ENCODE measurements around the gene AGPAT1. TPM values are rescaled to one million over a fixed set of nuclear protein-coding genes. Genes with fewer than 3 reads are reported as not detected.

AGPAT1 gene
- polyA plus RNA-seq, 1 of the 3 experiments (the other 2 are of a cell fraction): 118 TPM

DNA sequence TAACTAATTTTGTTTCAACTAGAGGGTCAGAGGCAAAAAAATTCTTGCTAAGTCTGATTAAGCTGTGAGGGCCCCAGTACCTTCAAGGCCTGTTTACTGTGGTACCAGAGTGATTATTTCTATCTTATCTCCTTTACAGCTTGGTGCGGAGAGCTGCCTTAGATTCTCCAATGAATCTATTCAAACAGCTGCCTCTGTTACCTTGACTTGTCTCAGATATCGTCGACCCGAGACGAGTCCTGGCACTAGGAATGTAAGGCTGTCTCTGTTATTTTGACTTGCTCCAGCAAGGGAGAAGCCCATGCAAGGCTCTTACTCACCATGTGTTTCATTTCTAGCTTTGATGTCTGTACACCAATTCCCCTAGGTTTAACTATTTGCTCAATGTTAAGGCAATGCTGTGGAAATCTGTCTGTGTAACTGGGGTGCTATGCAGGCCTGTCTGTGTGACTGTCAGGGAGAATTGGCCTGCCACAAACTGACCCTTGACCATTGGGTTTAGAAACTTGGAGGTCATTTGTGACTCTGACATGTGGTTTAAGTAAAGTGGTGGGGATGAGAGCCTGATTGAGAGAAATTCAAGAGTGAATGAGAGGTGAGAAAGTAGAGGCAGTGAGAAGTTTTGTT lies 35.4 kb downstream of the AGPAT1 start:
- Histone ChIP-seq H3K27ac (ENCODE audit: low read depth in 2 of 2, low read length in 1 of 2) (no peak overlapping the region), H3K4me1 (ENCODE audit: control insufficient read depth in 1 of 2, insufficient read depth in 2 of 2, low read depth in 1 of 2, low read length in 1 of 2) (no peaks in the 10 kb centered on the region), H3K4me3 (ENCODE audit: low read depth in 2 of 2, low read length in 1 of 2) (no peak overlapping the region), H3K9ac (no peak overlapping the region), H3K9me3 (no peaks in the 10 kb centered on the region), H3K4me2 (no peak overlapping the region), H4K20me1 (ENCODE audit: insufficient read depth) (no peaks in the 10 kb centered on the region), H3F3A (replicated peaks; ENCODE audit: insufficient read depth) (no peaks in the 10 kb centered on the region), H3K36me3 (replicated peaks in 1 of 2; ENCODE audit: control insufficient read depth in 1 of 2, insufficient read depth in 2 of 2, low read length in 1 of 2) (no peaks in the 10 kb centered on the region), H3K27me3 (ENCODE audit: insufficient read depth) (no peaks in the 10 kb centered on the region), H2AFZ (ENCODE audit: low read depth) (no peak overlapping the region), H3K79me2 (ENCODE audit: insufficient read depth) (no peaks in the 10 kb centered on the region), H3K9me2 (no peaks in the 10 kb centered on the region)
- WGBS (ENCODE audit: low lambda C conversion rate): 51% methylated on average over 5 of the region's 5 CpGs
- no peak for DNase-seq
- TF ChIP-seq MXI1 (IDR thresholded peaks at IDR 0.05; ENCODE audit: low read depth, low read length) (no peak), FOSL2 (IDR thresholded peaks at IDR 0.05; ENCODE audit: borderline replicate concordance, low read depth) (no peak), MEF2A (IDR thresholded peaks at IDR 0.05; ENCODE audit: borderline replicate concordance, low read depth) (no peak), SMC3 (IDR thresholded peaks at IDR 0.05; ENCODE audit: low read depth, low read length) (no peak), EZH2phosphoT487 (IDR thresholded peaks at IDR 0.05; ENCODE audit: borderline replicate concordance, low read depth) (no peak), EP300 (IDR thresholded peaks at IDR 0.05; ENCODE audit: borderline replicate concordance in 1 of 2, low read depth in 1 of 2, low read length in 1 of 2) (no peak), FOXM1 (IDR thresholded peaks at IDR 0.05; ENCODE audit: low read depth) (no peak), FOXJ3 (CRISPR knock-in tag; IDR thresholded peaks at IDR 0.05) (no peak), TCF12 (IDR thresholded peaks at IDR 0.05) (no peak), NFIC (IDR thresholded peaks at IDR 0.05; ENCODE audit: borderline replicate concordance) (no peak), POLR2AphosphoS5 (IDR thresholded peaks at IDR 0.05; ENCODE audit: low read depth, low read length) (no peak), GATA2 (CRISPR knock-in tag; IDR thresholded peaks at IDR 0.05) (no peak), RAD21 (IDR thresholded peaks at IDR 0.05; ENCODE audit: low read length) (no peak), RCOR1 (IDR thresholded peaks at IDR 0.05; ENCODE audit: low read length) (no peak), GABPA (IDR thresholded peaks at IDR 0.05; ENCODE audit: low read depth) (no peak), ELF1 (IDR thresholded peaks at IDR 0.05) (no peak)
- TF ChIP-seq, protein P1, sequence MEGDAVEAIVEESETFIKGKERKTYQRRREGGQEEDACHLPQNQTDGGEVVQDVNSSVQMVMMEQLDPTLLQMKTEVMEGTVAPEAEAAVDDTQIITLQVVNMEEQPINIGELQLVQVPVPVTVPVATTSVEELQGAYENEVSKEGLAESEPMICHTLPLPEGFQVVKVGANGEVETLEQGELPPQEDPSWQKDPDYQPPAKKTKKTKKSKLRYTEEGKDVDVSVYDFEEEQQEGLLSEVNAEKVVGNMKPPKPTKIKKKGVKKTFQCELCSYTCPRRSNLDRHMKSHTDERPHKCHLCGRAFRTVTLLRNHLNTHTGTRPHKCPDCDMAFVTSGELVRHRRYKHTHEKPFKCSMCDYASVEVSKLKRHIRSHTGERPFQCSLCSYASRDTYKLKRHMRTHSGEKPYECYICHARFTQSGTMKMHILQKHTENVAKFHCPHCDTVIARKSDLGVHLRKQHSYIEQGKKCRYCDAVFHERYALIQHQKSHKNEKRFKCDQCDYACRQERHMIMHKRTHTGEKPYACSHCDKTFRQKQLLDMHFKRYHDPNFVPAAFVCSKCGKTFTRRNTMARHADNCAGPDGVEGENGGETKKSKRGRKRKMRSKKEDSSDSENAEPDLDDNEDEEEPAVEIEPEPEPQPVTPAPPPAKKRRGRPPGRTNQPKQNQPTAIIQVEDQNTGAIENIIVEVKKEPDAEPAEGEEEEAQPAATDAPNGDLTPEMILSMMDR (IDR thresholded peaks at IDR 0.05): no peak
- TF ChIP-seq, protein P2, sequence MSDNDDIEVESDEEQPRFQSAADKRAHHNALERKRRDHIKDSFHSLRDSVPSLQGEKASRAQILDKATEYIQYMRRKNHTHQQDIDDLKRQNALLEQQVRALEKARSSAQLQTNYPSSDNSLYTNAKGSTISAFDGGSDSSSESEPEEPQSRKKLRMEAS (IDR thresholded peaks at IDR 0.05; ENCODE audit: low read depth): no peak
- TF ChIP-seq, protein P3, sequence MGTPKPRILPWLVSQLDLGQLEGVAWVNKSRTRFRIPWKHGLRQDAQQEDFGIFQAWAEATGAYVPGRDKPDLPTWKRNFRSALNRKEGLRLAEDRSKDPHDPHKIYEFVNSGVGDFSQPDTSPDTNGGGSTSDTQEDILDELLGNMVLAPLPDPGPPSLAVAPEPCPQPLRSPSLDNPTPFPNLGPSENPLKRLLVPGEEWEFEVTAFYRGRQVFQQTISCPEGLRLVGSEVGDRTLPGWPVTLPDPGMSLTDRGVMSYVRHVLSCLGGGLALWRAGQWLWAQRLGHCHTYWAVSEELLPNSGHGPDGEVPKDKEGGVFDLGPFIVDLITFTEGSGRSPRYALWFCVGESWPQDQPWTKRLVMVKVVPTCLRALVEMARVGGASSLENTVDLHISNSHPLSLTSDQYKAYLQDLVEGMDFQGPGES (IDR thresholded peaks at IDR 0.05; ENCODE audit: low read depth, low read length): no peak
- TF ChIP-seq, protein P4, sequence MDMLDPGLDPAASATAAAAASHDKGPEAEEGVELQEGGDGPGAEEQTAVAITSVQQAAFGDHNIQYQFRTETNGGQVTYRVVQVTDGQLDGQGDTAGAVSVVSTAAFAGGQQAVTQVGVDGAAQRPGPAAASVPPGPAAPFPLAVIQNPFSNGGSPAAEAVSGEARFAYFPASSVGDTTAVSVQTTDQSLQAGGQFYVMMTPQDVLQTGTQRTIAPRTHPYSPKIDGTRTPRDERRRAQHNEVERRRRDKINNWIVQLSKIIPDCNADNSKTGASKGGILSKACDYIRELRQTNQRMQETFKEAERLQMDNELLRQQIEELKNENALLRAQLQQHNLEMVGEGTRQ (IDR thresholded peaks at IDR 0.05; ENCODE audit: borderline replicate concordance, low read depth, low read length): no peak
- ChIA-PET CTCF (no interaction called here), POLR2A (no interaction called here)

All from SK-N-SH (cell line).